Psoas muscle (tissue), 8 donors: Measurements from ENCODE around the gene BANF2. TPM values are rescaled to one million over a fixed set of nuclear protein-coding genes. Genes with fewer than 3 reads are reported as not detected.
"Not testable (repeated sequence)": the region's sequence is repeated elsewhere in the genome, so short reads cannot be mapped to it uniquely, and the experiment has no call there.

Experiments
- ATAC-seq, 4 donors: fragments of 200-7000 bp; cut with Tn5 transposase; one replicate each; pipeline ENCODE4 v1.9.1; 2020; ENCODE audit warnings: moderate library complexity in 3 of 4, mild to moderate bottlenecking in 2 of 4
- DNase-seq, 2 donors: peaks; one replicate each; pipeline ENCODE4 v3.0.0-alpha.2; 2020
- H3K27ac ChIP-seq: fragments of 200-600 bp; one replicate; pipeline ENCODE4 v1.8.0; 2022
- H3K27me3 ChIP-seq, 3 donors: fragments of 200-600 bp in 1 of 3; one replicate each; pipeline versions ENCODE4 v1.6.1 to v1.8.0; 2013 to 2022; ENCODE audit warnings: low read length in 2 of 3, mild to moderate bottlenecking in 2 of 3, moderate library complexity in 1 of 3; ENCODE audit not compliant: insufficient read depth in 3 of 3
- H3K36me3 ChIP-seq, 2 donors: fragments of 200-600 bp in 1 of 2; one replicate each; pipeline versions ENCODE4 v1.6.1 to v1.8.0; 2013 to 2022; ENCODE audit warnings: low read depth in 1 of 2, mild to moderate bottlenecking in 1 of 2, moderate library complexity in 1 of 2; ENCODE audit not compliant: insufficient read depth in 1 of 2
- H3K4me1 ChIP-seq: fragments of 200-600 bp; one replicate; pipeline ENCODE4 v1.8.0; 2022
- H3K4me3 ChIP-seq: fragments of 200-600 bp; one replicate; pipeline ENCODE4 v1.8.0; 2022; ENCODE audit warnings: mild to moderate bottlenecking
- H3K9me3 ChIP-seq: fragments of 200-600 bp; one replicate; pipeline ENCODE4 v1.8.0; 2022
- WGBS, 3 donors: extraction: QIAGEN DNeasy Blood & Tissue Kit; methylation state at CpG; one replicate each; pipeline versions ENCODE4 v1.1.6 to v1.1.7; 2013; 5-methylcytosine and 5-hydroxymethylcytosine counted together
- intact Hi-C, 2 donors: fragments of 100-400 bp; cut with DNase I; formaldehyde crosslinking; loops; one replicate each; pipeline versions ENCODE4 v1.11.0 to v1.14.2; 2022
- polyA plus RNA-seq, 3 donors: library from polyadenylated mRNA; stranded (reverse); fragments of 200-250 nt; gene quantifications; one replicate each; pipeline ENCODE4 v1.2.3, GENCODE V29; 2013
- total RNA-seq, 4 donors: library from RNA; stranded (reverse); fragmentation: NEBNext Ultra II Directional in 2 of 4; extraction: Animal tissue kit (Norgen Biotek cat#: 25700) in 2 of 4; gene quantifications; one replicate each; pipeline versions ENCODE4 v1.2.1 to v1.2.4, GENCODE V29; 2021 to 2023
- TF ChIP-seq, protein P1 (sequence below): fragments of 200-600 bp; IDR thresholded peaks from one replicate; pipeline ENCODE4 v1.8.0; 2022; ENCODE audit warnings: antibody characterized with exemption
- donor health status: healthy with polysubstance abuse.
- donor health status: DM: no; HTN: no; CAD: no; lungs with moderate emphysema.
- donor health status: Bipolar disorder and iron deficiency.
- donor health status: healthy.
- donor health status: DM: yes; HTN: yes; CAD: no.
- donor health status: DM: no; HTN: no; CAD: no.
- donor health status: DM: no; HTN: no; CAD: no.
- donor health status: DM: yes; HTN: yes; CAD: no.

BANF2 gene
- total and polyA plus RNA-seq, 7 donors = not detected

DNA sequence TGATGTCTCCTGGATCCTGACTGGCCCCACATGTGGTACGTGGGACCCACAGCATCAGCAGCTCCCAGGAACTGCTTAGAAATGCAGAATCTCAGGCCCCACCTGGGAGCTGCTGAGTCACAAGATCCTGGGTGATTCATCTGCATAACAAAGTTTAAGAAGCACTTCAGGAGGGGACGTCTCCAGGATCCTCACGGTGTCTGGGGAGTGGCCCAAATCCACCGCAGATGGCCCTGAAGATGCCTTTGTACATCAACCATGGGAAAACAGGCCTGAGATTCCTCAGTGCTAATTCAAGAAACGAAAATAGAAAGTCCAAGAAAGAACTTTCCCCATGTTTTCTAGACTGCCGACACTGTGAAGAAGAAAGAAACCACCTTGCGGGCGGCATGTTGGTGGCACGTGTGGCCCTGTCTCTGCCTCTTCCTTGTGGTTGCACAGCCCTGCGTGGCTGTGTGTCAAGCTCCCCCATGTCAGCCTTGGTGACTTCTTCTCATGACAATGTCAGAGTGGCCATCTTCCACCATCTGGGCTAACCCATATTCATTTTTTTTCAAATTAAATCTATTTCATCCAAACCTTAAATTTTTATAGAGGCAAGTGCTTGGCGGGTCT lies 43.8 kb upstream of the BANF2 start:
- TF ChIP-seq, protein P1, sequence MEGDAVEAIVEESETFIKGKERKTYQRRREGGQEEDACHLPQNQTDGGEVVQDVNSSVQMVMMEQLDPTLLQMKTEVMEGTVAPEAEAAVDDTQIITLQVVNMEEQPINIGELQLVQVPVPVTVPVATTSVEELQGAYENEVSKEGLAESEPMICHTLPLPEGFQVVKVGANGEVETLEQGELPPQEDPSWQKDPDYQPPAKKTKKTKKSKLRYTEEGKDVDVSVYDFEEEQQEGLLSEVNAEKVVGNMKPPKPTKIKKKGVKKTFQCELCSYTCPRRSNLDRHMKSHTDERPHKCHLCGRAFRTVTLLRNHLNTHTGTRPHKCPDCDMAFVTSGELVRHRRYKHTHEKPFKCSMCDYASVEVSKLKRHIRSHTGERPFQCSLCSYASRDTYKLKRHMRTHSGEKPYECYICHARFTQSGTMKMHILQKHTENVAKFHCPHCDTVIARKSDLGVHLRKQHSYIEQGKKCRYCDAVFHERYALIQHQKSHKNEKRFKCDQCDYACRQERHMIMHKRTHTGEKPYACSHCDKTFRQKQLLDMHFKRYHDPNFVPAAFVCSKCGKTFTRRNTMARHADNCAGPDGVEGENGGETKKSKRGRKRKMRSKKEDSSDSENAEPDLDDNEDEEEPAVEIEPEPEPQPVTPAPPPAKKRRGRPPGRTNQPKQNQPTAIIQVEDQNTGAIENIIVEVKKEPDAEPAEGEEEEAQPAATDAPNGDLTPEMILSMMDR = no peak
- H3K27me3 ChIP-seq = no peaks in the 10 kb centered on the region
- peaks cover 24% of the 10 kb centered on the region for H3K4me1 ChIP-seq
- peaks cover 0 to 13% of the 10 kb centered on the region in 2 donors for H3K36me3 ChIP-seq
- 83 to 88% (median 86%) methylated on average over 11 of the region's 11 CpGs for WGBS, 3 donors
- H3K27ac ChIP-seq = no peak overlapping the region
- intact Hi-C loops = no loop called here
- no peaks in the 10 kb centered on the region for H3K9me3 ChIP-seq
- DNase-seq = peak in 1 of 2 donors; percentile 28
- ATAC-seq = no peak
- no peak overlapping the region for H3K4me3 ChIP-seq

DNA sequence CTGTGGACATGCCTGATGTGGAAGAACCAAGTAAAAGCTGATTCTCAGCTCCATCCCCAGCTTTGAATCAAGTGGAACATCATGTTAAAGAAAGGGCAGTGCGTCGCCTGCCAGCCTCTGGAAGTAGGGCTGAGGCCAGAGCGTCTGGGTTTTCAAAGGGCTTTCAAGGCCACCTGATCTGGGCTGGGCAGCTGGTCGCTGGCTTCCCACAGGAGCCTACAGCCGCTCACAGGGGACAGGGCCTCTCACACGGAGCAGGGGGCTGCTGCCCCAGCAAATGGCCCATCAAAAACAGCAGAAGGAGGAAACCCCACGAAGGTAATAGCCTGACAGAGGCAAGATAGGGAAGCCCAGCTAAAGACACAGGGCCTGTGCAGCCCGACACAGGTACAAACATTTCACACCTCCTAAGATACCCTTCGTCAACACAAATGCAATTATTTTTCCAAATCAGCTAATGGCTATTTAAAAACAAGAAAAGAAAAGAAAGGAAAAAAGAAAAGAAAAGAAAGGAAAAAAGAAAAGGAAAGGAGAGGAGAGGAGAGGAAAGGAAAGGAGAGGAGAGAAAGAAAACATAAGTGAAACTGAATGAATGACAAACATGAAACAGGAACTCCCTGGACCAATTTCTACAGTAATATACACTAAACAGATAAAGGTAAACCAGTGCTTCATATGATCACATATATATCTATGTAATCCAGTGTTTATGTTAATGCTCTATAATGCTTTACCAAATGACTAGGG lies 42.5 kb upstream of the BANF2 start:
- WGBS, 3 donors = 29 to 35% (median 34%) methylated on average over 9 of the region's 9 CpGs
- H3K36me3 ChIP-seq = peaks cover 0 to 13% of the 10 kb centered on the region in 2 donors
- peaks cover 11% of the 10 kb centered on the region for H3K4me1 ChIP-seq
- no peaks in the 10 kb centered on the region for H3K9me3 ChIP-seq
- DNase-seq (no peak), ATAC-seq (peak; percentile 63 to 82 (median 74))
- intact Hi-C loops = no loop called here
- H3K27ac ChIP-seq = no peak overlapping the region
- H3K4me3 ChIP-seq = no peak overlapping the region
- H3K27me3 ChIP-seq = no peaks in the 10 kb centered on the region
- TF ChIP-seq, protein P1 = no peak

DNA sequence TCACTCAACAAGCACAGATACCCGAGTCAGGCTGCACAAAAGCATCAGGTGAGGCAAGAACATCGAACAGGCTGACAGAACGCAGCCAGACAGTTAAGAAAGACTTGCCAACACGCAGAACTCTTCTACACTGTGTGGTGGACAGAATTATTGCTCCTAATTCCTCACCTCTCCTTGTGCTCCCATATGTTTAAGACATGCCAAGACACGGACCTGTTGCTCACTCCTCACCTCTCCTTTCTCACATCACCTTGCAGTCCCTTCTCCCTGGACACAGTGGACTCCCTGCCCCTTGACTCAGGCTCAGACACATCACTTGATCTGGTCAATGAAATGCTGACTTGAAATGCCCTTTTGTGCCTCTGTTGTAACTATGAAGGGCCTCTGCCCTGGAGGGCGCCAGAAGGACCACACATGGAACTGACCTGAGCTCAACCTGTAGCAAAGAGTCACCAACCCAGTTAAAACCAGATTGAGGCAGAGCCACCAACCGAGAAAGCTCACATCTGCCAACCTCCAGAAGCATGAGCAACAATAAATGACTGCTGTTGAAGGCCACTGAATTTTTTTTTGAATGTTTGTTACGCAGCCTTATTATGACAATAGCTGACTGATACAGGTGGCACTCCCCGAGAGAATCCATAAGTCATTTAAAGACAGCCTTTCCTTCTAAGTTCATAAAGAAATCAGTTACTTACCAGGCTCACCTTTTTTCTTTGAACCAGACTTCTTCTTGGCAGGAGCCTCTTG lies 41.7 kb upstream of the BANF2 start:
- H3K27me3 ChIP-seq = no peaks in the 10 kb centered on the region
- intact Hi-C loops = no loop called here
- WGBS, 3 donors = 91 to 96% (median 94%) methylated on average over 9 of the region's 9 CpGs
- H3K36me3 ChIP-seq = peaks cover 0 to 13% of the 10 kb centered on the region in 2 donors
- peaks cover 11% of the 10 kb centered on the region for H3K4me1 ChIP-seq
- TF ChIP-seq, protein P1 = no peak
- no peak overlapping the region for H3K4me3 ChIP-seq
- no peaks in the 10 kb centered on the region for H3K9me3 ChIP-seq
- DNase-seq = no peak
- ATAC-seq = no peak
- H3K27ac ChIP-seq = no peak overlapping the region

DNA sequence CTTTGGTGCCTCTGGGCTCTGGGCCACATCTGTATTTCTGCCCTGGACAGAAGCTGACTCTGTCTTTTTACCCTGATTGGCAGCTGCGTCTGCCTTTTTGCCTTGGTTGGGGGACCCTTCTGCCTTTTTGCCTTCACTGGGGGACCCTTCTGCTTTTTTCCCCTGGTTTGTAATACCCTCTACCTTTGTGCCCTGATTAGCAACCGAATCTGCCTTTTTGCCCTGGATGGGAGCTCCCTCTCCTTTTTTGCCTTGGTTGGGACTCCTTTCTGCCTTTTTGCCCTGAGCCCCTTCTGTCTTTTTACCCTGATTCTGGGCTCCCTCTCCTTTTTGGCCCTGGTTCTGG lies 41.1 kb upstream of the BANF2 start:
- WGBS, 3 donors = 95 to 100% (median 100%) methylated on average over 2 of the region's 2 CpGs
- H3K4me3 ChIP-seq = no peak overlapping the region
- intact Hi-C loops = no loop called here
- H3K36me3 ChIP-seq = peaks cover 0 to 13% of the 10 kb centered on the region in 2 donors
- TF ChIP-seq, protein P1 = no peak
- no peak for DNase-seq
- H3K9me3 ChIP-seq = no peaks in the 10 kb centered on the region
- H3K27ac ChIP-seq = no peak overlapping the region
- no peak for ATAC-seq
- H3K4me1 ChIP-seq = peaks cover 11% of the 10 kb centered on the region
- H3K27me3 ChIP-seq = no peaks in the 10 kb centered on the region

DNA sequence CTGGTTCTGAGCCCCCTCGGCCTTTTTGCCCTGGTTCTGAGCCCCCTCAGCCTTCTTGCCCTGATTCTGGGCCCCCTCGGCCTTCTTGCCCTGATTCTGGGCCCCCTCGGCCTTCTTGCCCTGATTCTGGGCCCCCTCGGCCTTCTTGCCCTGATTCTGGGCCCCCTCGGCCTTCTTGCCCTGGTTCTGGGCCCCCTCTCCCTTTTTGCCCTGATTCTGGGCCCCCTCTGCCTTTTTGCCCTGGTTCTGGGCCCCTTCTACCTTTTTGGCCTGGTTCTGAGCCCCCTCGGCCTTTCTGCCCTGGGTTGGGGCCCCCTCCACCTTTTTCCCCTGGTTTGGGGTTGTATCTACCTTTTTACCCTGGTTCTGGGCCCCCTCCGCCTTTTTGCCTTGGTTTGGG lies 40.4 kb upstream of the BANF2 start:
- H3K27me3 ChIP-seq, H3K27ac ChIP-seq, DNase-seq, H3K4me3 ChIP-seq, intact Hi-C loops, H3K9me3 ChIP-seq, ATAC-seq: not testable (repeated sequence)
- Histone ChIP-seq H3K4me1 (peaks cover 11% of the 10 kb centered on the region), H3K36me3 (peaks cover 0 to 13% of the 10 kb centered on the region in 2 donors)
- WGBS, 3 donors = 93 to 100% (median 96%) methylated on average over 6 to 7 of the region's 7 CpGs
